Measurements from ENCODE around the gene CLDN4.

CLDN4 gene

DNA sequence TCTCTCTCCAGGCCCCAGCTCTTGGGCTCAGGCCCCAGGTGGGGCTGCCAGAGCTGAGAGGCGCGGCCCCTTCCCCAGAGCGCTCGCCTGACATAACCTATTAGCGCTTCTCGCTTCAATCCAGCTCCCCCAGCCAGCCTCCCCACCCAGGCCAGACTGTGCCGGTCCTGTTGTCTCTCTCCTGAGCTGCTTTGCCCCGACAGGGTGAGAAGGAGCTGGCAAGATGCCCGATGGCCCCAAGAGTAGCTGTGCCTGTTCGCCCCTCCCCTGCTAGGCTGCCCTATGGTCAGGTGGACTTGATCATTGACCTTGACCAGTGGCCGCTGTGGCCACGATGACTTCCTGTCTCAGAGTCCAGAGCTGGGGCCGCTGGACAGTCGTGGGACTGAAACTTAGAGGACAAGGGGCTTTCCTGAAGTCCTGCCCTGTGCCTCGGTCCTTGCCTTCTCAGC is 39.3 kb downstream of the CLDN4 start:
- TF ChIP-seq POLR2A (IDR thresholded peaks at IDR 0.05; ENCODE audit: low read depth, low read length) (no peak), TAF1 (IDR thresholded peaks at IDR 0.05; ENCODE audit: low read depth, low read length) (no peak), POU2F2 (IDR thresholded peaks at IDR 0.05; ENCODE audit: low read depth, low read length) (no peak), POLR2AphosphoS5 (IDR thresholded peaks at IDR 0.05; ENCODE audit: low read depth, low read length) (no peak), PAX5 (IDR thresholded peaks at IDR 0.05; ENCODE audit: insufficient read depth, low read length, severe bottlenecking) (no peak), SPI1 (IDR thresholded peaks at IDR 0.05; ENCODE audit: low read depth, low read length) (no peak)
- no peak for FAIRE-seq

DNA sequence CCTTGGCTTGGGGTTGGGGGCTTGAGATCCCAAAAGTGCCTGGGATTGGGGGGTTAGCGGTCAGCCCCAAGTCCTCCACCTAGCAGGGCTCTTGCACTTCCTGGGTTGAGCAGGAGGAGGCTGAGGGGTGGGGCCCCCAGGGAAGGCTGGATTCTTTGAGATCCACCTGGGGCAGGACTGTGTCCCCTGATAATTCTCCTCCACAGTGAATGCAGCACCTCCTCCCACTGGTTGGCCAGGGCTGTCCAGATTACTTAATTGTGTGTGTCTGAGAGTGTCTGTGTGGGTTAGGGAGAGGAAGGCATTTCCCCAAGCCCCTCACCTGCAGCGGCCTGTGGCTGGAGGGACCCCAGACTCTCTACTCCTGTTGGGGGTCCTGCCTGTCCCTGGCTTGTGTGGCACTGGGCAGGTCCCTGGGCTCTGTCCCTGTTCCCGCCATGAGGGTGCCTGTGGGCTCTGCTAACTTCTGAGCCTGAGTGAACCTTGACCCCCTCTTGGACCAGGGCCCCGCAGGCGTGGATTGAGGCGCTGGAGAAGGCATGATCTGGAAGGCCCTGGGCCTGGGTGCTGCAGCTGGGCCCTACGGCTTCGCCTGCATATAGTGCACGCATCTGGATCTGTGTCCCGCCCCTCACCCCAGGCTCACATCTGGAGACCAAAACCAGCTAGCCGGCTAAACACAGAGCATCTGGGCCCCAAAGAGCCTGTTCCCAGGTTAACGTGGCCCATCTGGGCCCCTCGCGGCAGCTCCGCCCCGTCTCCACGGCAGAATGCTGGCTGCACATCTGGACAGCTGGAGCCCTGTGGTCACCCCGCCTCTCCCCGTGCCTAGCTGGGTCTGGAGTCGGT is 40.6 kb downstream of the CLDN4 start:
- TF ChIP-seq TAF1 (IDR thresholded peaks at IDR 0.05; ENCODE audit: low read depth, low read length) (no peak), PAX5 (IDR thresholded peaks at IDR 0.05; ENCODE audit: insufficient read depth, low read length, severe bottlenecking) (no peak), POLR2A (IDR thresholded peaks at IDR 0.05; ENCODE audit: low read depth, low read length) (no peak), POU2F2 (IDR thresholded peaks at IDR 0.05; ENCODE audit: low read depth, low read length) (no peak), SPI1 (IDR thresholded peaks at IDR 0.05; ENCODE audit: low read depth, low read length) (no peak), POLR2AphosphoS5 (IDR thresholded peaks at IDR 0.05; ENCODE audit: low read depth, low read length) (no peak)
- DNase-seq (ENCODE audit: insufficient read length, low spot score) (no peak), FAIRE-seq (no peak)

More for the DNA sequence above, 39.3 kb downstream of the CLDN4 start:
- DNase-seq (ENCODE audit: insufficient read length, low spot score): no peak

DNA sequence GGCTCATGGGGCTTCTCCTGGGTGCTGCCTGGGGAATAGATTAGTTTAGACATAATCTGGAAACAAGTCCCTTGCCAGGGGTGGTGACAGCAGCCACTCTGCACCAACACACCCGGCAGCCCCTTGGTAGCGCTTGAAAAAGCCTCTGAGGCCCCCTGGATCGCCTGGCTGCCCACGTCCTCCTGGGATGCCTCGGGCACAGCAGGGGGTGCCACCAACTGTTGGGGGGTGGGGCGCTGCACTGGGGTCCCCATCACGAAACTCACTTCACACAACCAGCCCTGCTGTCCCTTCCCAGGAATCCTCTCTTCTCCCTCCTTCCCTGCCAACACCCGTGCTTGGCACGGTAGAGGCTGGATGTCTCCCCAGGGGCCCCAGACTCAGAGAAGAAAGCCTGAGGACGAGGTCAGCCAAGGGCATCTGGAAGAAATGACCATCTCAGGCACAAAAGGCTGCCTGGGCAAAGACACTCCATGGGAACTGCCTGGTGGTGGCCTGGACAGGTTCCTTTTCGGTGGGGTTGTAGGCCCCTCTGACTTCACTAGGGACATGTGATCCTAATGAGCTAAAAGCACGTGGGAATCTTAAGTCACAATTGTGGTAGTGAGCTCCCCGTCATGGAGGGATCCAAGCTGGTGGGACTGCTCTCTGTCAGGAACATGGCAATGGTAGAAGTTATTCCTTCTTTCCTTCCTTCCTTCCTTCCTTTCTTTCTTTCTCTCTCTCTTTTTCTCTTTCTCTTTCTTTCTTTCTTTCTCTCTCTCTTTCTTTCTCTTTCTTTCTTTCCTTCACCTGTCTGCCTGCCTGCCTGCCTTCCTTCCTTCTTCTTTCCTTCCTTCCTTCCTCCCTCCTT is 41.5 kb downstream of the CLDN4 start:
- FAIRE-seq (no peak), DNase-seq (ENCODE audit: insufficient read length, low spot score) (no peak)
- TF ChIP-seq POU2F2 (IDR thresholded peaks at IDR 0.05; ENCODE audit: low read depth, low read length) (no peak), TAF1 (IDR thresholded peaks at IDR 0.05; ENCODE audit: low read depth, low read length) (no peak), POLR2A (IDR thresholded peaks at IDR 0.05; ENCODE audit: low read depth, low read length) (no peak), SPI1 (IDR thresholded peaks at IDR 0.05; ENCODE audit: low read depth, low read length) (no peak), POLR2AphosphoS5 (IDR thresholded peaks at IDR 0.05; ENCODE audit: low read depth, low read length) (no peak), PAX5 (IDR thresholded peaks at IDR 0.05; ENCODE audit: insufficient read depth, low read length, severe bottlenecking) (no peak)

DNA sequence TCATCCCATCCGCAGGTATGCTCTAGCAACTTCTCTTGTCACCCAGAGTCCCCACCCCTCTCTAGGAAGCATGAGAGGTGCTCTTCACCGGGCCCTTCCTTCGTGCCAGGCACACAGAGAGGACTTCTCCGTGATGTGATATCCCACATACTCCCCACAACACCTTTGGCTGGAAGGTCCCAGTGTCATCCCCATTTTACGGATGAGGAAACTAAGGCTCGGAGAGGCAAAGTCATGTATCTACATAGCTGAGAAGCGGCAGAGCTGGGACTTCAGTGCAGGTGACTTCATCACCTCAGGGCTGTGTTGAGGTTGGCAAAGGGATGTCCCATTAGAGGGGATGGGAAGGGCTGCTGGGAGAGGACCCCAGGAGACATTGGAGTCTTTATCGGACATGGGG is 45.6 kb downstream of the CLDN4 start:
- TF ChIP-seq PAX5 (IDR thresholded peaks at IDR 0.05; ENCODE audit: insufficient read depth, low read length, severe bottlenecking) (no peak), SPI1 (IDR thresholded peaks at IDR 0.05; ENCODE audit: low read depth, low read length) (no peak), POLR2AphosphoS5 (IDR thresholded peaks at IDR 0.05; ENCODE audit: low read depth, low read length) (no peak), POLR2A (IDR thresholded peaks at IDR 0.05; ENCODE audit: low read depth, low read length) (no peak), POU2F2 (IDR thresholded peaks at IDR 0.05; ENCODE audit: low read depth, low read length) (no peak)
- FAIRE-seq: no peak

DNA sequence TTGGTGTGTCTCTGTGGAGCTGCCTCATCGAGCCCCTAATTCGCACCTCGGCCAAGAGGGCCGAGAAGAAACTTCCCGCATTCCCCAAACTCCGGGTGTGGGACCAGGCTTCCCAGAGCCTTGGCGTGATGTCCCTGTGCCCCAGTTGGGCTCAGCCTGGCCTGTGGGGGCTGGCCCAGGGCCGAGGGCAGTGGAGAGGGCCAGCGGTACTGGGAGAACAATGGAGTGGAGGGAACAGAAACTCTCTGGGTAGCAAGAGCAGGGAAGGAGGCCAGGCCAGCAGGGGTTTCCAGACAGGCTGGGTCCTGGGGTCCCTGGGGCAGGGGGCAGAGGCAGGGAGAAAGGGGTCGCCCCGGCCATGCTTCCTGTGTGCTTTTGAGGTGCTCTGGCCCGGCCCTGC is 46.2 kb downstream of the CLDN4 start:
- FAIRE-seq (no peak), DNase-seq (ENCODE audit: insufficient read length, low spot score) (no peak)
- TF ChIP-seq SPI1 (IDR thresholded peaks at IDR 0.05; ENCODE audit: low read depth, low read length) (no peak), POLR2AphosphoS5 (IDR thresholded peaks at IDR 0.05; ENCODE audit: low read depth, low read length) (no peak), TAF1 (IDR thresholded peaks at IDR 0.05; ENCODE audit: low read depth, low read length) (no peak), POLR2A (IDR thresholded peaks at IDR 0.05; ENCODE audit: low read depth, low read length) (no peak), POU2F2 (IDR thresholded peaks at IDR 0.05; ENCODE audit: low read depth, low read length) (no peak), PAX5 (IDR thresholded peaks at IDR 0.05; ENCODE audit: insufficient read depth, low read length, severe bottlenecking) (no peak)

More for the DNA sequence above, 45.6 kb downstream of the CLDN4 start:
- DNase-seq (ENCODE audit: insufficient read length, low spot score): no peak

DNA sequence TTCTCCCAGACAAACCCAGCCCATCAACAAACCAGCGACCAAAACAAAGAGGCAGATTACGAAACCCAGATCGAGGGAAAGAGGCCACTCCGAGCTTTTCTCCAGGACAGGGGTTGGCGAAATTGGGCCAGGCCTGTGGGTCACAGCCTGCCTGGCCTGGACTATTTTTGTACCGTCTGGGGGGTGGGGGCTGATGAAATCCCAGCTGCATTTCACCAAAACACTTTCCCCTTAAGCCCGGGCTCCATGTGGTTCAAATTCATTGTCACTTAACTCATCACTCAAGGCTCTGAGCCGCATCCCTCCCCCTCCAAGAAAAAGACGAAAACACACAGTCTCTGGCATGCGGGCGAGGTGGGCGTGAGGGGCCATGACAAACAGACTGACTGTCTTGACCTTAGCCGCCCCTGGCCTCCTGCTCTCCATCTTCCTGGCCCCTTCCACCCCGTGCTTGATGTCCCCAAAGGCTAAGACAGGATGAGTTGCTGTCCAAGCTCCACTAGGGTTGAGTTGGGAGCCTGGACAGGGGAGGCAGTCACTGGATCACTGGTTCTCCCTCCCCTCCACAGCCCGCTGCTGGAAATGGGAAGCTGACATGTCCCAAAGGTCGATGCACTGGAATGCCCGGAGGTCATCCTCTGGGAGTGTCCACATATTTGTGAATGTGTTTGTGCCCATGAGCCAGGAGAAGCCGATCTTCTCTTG is 49.3 kb downstream of the CLDN4 start:
- FAIRE-seq: no peak

DNA sequence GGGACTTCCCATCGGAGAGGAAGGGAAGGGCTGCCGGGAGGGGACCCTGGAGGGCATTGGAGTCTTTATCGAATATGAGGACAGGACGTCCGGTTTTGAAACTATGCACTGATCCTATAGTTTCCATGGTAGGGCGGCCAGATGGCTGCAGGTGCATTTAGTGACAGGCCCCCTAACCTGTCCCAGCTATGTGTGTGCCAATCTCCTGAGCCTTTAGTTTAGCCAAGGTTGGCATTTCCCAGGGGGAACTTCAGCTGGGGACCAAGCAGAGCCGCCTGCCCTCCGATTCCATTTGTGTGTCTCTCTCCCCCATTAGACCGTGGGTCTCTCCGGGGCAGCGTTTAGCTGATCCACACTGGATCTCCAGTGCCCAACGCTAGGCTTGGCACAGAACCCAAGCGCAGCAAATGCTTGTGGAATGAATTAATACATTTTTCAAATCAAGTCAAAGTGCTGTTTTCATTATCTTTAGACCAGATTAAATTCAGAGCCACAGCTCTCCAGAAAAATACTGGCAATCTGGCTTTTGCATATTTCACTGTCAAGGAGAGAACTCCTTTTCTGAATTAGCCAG is 50.0 kb downstream of the CLDN4 start:
- FAIRE-seq (no peak), DNase-seq (ENCODE audit: insufficient read length, low spot score) (no peak)
- TF ChIP-seq SPI1 (IDR thresholded peaks at IDR 0.05; ENCODE audit: low read depth, low read length): no peak
- TF ChIP-seq TAF1 (IDR thresholded peaks at IDR 0.05; ENCODE audit: low read depth, low read length): no peak
- TF ChIP-seq PAX5 (IDR thresholded peaks at IDR 0.05; ENCODE audit: insufficient read depth, low read length, severe bottlenecking): no peak
- no peak for TF ChIP-seq POU2F2 (IDR thresholded peaks at IDR 0.05; ENCODE audit: low read depth, low read length)
- TF ChIP-seq POLR2A (IDR thresholded peaks at IDR 0.05; ENCODE audit: low read depth, low read length): no peak
- no peak for TF ChIP-seq POLR2AphosphoS5 (IDR thresholded peaks at IDR 0.05; ENCODE audit: low read depth, low read length)

More for the DNA sequence above, 49.3 kb downstream of the CLDN4 start:
- no peak for TF ChIP-seq POLR2AphosphoS5 (IDR thresholded peaks at IDR 0.05; ENCODE audit: low read depth, low read length)
- TF ChIP-seq TAF1 (IDR thresholded peaks at IDR 0.05; ENCODE audit: low read depth, low read length): no peak
- no peak for TF ChIP-seq POU2F2 (IDR thresholded peaks at IDR 0.05; ENCODE audit: low read depth, low read length)
- no peak for DNase-seq (ENCODE audit: insufficient read length, low spot score)

DNA sequence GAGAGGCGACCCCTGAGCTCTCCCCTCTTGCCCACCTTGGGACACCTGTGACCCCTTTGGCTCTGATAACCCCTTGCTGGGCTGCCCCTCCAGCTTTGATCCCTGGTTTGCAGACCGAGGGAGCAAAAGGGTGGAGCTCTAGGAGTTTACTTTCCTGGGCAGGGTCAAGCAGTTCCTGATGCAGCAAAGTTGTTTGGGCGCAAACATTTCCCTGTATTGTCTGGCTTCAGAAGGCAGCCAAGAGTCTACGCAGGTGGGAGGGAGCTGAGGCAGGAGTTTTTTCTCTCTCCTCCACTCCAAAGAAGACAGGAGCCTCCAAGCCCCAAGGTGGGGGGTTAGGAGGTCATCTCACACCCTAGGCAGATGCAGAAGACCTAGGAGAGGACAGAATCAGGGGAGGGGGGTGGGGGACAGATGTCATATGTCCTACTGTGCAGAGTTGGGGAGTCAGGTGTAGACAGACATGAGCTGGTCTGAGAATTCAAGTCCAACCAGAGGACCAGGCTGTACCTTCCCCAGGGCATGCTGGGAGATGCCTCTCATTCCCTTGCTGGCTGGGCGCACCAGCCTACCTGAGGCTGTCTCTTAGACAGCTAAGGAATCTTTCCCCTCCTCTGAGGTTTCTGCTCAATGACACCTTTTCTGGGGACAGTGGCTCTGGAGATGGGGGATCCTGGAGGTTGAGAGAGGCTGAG is 50.7 kb downstream of the CLDN4 start:
- FAIRE-seq: no peak
- DNase-seq (ENCODE audit: insufficient read length, low spot score): no peak
- TF ChIP-seq PAX5 (IDR thresholded peaks at IDR 0.05; ENCODE audit: insufficient read depth, low read length, severe bottlenecking) (no peak), POLR2A (IDR thresholded peaks at IDR 0.05; ENCODE audit: low read depth, low read length) (no peak), SPI1 (IDR thresholded peaks at IDR 0.05; ENCODE audit: low read depth, low read length) (no peak), TAF1 (IDR thresholded peaks at IDR 0.05; ENCODE audit: low read depth, low read length) (no peak), POLR2AphosphoS5 (IDR thresholded peaks at IDR 0.05; ENCODE audit: low read depth, low read length) (no peak), POU2F2 (IDR thresholded peaks at IDR 0.05; ENCODE audit: low read depth, low read length) (no peak)
